ENCODE measurements around the gene SMIM3. TPM values are rescaled to one million over a fixed set of nuclear protein-coding genes. Genes with fewer than 3 reads are reported as not detected.
A peak's percentile ranks its signal among the peaks of the same experiment; 100 is the strongest.

Gene SMIM3
- total RNA-seq, 4 donors from 2014 or later, result 35.9 to 58.3 (median 47.9) TPM

GRCh38 chr5:150781706-150782614 lies 3.4 kb downstream of the SMIM3 start:
- Histone ChIP-seq H3K4me1 (peaks cover 30 to 72% (median 42%) of the 10 kb centered on the region in 3 donors), H3K4me3 (peak overlapping the region in 1 of 2 donors; percentile 75), H3K36me3 (no peaks in the 10 kb centered on the region), H3K9me3 (no peaks in the 10 kb centered on the region), H3K27ac (peak overlapping the region; percentile 92 to 96 (median 96)), H3K27me3 (no peaks in the 10 kb centered on the region)
- peak; percentile 86 for ATAC-seq
- TF ChIP-seq EP300 (IDR thresholded peaks at IDR 0.05) (no peak), POLR2A (IDR thresholded peaks at IDR 0.05) (peak in 1 of 2 donors; percentile 41), POLR2AphosphoS5 (IDR thresholded peaks at IDR 0.05) (peak; percentile 84), CTCF (IDR thresholded peaks at IDR 0.05) (peak in 2 of 4 experiments; percentile 14 to 25)
- WGBS, 2 donors (ENCODE audit: low coverage in 1 of 2), result 23 to 33% methylated on average over 5 to 6 of the region's 10 CpGs

GRCh38 chr5:150782850-150783249 lies 4.3 kb downstream of the SMIM3 start:
- H3K9me3 ChIP-seq, result no peaks in the 10 kb centered on the region
- no peaks in the 10 kb centered on the region for H3K36me3 ChIP-seq
- ATAC-seq, result no peak
- WGBS, 2 donors (ENCODE audit: low coverage in 1 of 2), result 54 to 88% methylated on average over 3 of the region's 3 CpGs
- H3K27me3 ChIP-seq, result no peaks in the 10 kb centered on the region
- peaks cover 28 to 78% (median 39%) of the 10 kb centered on the region in 3 donors for H3K4me1 ChIP-seq
- TF ChIP-seq POLR2A (IDR thresholded peaks at IDR 0.05) (no peak), POLR2AphosphoS5 (IDR thresholded peaks at IDR 0.05) (no peak)
- H3K27ac ChIP-seq, result peak overlapping the region; percentile 92 to 96 (median 96)
- peak overlapping the region in 1 of 2 donors; percentile 13 for H3K4me3 ChIP-seq

GRCh38 chr5:150783422-150783928 lies 4.9 kb downstream of the SMIM3 start:
- peaks cover 26 to 81% (median 36%) of the 10 kb centered on the region in 3 donors for H3K4me1 ChIP-seq
- no peaks in the 10 kb centered on the region for H3K36me3 ChIP-seq
- peak overlapping the region in 1 of 2 donors; percentile 13 for H3K4me3 ChIP-seq
- H3K27me3 ChIP-seq, result no peaks in the 10 kb centered on the region
- TF ChIP-seq POLR2AphosphoS5 (IDR thresholded peaks at IDR 0.05), result peak; percentile 65
- TF ChIP-seq POLR2A (IDR thresholded peaks at IDR 0.05), result no peak
- no peak for TF ChIP-seq EP300 (IDR thresholded peaks at IDR 0.05)
- TF ChIP-seq CTCF (IDR thresholded peaks at IDR 0.05), result no peak
- peak overlapping the region; percentile 92 to 96 (median 96) for H3K27ac ChIP-seq
- WGBS, 2 donors (ENCODE audit: low coverage in 1 of 2), result 4 to 14% methylated on average over 2 to 5 of the region's 7 CpGs
- ATAC-seq, result peak; percentile 17
- H3K9me3 ChIP-seq, result no peaks in the 10 kb centered on the region

GRCh38 chr5:150785950-150786349 lies 7.4 kb downstream of the SMIM3 start:
- 100% methylated on average over 1 of the region's 1 CpG for WGBS, 2 donors (ENCODE audit: low coverage in 1 of 2)
- H3K27ac ChIP-seq, result no peak overlapping the region
- no peak overlapping the region for H3K4me3 ChIP-seq
- no peak for ATAC-seq
- H3K36me3 ChIP-seq, result no peaks in the 10 kb centered on the region
- H3K9me3 ChIP-seq, result no peaks in the 10 kb centered on the region
- TF ChIP-seq POLR2AphosphoS5 (IDR thresholded peaks at IDR 0.05) (no peak), CTCF (IDR thresholded peaks at IDR 0.05) (no peak)
- H3K4me1 ChIP-seq, result peaks cover 21 to 84% (median 31%) of the 10 kb centered on the region in 3 donors
- no peaks in the 10 kb centered on the region for H3K27me3 ChIP-seq

- no peak overlapping the region for H3K27ac ChIP-seq
- WGBS, 2 donors (ENCODE audit: low coverage in 1 of 2), result 70 to 100% methylated on average over 1 of the region's 1 CpG
- ATAC-seq, result no peak
- no peaks in the 10 kb centered on the region for H3K27me3 ChIP-seq
- TF ChIP-seq POLR2A (IDR thresholded peaks at IDR 0.05), result no peak
- no peak for TF ChIP-seq CTCF (IDR thresholded peaks at IDR 0.05)
- TF ChIP-seq POLR2AphosphoS5 (IDR thresholded peaks at IDR 0.05), result no peak
- TF ChIP-seq EP300 (IDR thresholded peaks at IDR 0.05), result no peak
- H3K4me3 ChIP-seq, result no peak overlapping the region
- no peaks in the 10 kb centered on the region for H3K36me3 ChIP-seq
- peaks cover 16 to 84% (median 22%) of the 10 kb centered on the region in 3 donors for H3K4me1 ChIP-seq
- no peaks in the 10 kb centered on the region for H3K9me3 ChIP-seq
Measured at GRCh38 chr5:150786876-150787275, 8.3 kb downstream of the SMIM3 start.

Measured in gastroesophageal sphincter (tissue), 4 donors.